NT2/D1 (cell line): ENCODE data around the gene ARHGEF4.

Experiments used
- SUZ12 ChIP-seq: IDR thresholded peaks from 2 replicates; pipeline ENCODE4 v1.6.1; 2011; ENCODE audit not compliant: insufficient read length, insufficient read depth; ENCODE audit errors: extremely low read depth
- YY1 ChIP-seq: IDR thresholded peaks from 2 replicates; pipeline ENCODE4 v1.6.1; 2011; ENCODE audit not compliant: insufficient read length, insufficient read depth
- ZNF274 ChIP-seq: IDR thresholded peaks from 2 replicates; pipeline ENCODE4 v1.6.1; 2011; ENCODE audit warnings: mild to moderate bottlenecking, low read depth, low read length

DNA sequence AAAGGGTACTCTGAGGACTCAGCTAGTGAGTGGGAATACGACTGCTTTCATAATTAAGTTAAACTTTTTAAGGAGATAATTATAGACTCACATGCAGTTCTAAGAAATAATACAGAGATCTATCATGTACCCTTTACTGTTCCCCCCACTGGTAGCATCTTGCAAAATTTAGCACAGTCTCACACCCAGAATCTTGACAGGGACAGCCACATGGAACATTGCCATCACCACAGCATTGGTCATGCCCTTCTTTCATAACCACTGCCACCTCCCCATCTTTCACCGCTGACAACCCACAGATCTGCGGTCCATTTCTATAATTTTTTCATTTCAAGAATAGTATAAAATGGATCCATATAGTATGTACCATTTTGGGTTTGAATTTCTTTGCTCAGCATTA is 37.8 kb downstream of the ARHGEF4 start:
- TF ChIP-seq SUZ12 (no peak), YY1 (no peak), ZNF274 (no peak)
